Type B pancreatic cell (in vitro differentiated cells): ENCODE results near the gene FGD4. TPM values are rescaled to one million over a fixed set of nuclear protein-coding genes. Genes with fewer than 3 reads are reported as not detected.

Experiments used
- DNase-seq: peaks from one replicate; pipeline ENCODE4 v3.0.0; 2021; ENCODE audit warnings: mixed read lengths; ENCODE audit not compliant: unreplicated experiment; ENCODE audit errors: extremely low spot score
- H3K27ac Mint-ChIP-seq: 2 replicates; pipeline ENCODE4 v1.8.0; 2021; ENCODE audit warnings: mild to moderate bottlenecking, mixed read lengths
- H3K27me3 Mint-ChIP-seq: 2 replicates; pipeline ENCODE4 v1.8.0; 2021; ENCODE audit warnings: mixed read lengths
- H3K36me3 Mint-ChIP-seq: 2 replicates; pipeline ENCODE4 v1.8.0; 2021; ENCODE audit warnings: mixed read lengths
- H3K4me1 Mint-ChIP-seq: one replicate; pipeline ENCODE4 v1.8.0; 2021; ENCODE audit warnings: mixed read lengths; ENCODE audit not compliant: unreplicated experiment
- H3K4me3 Mint-ChIP-seq: 2 replicates; pipeline ENCODE4 v1.8.0; 2021; ENCODE audit warnings: mild to moderate bottlenecking, mixed read lengths
- H3K9me3 Mint-ChIP-seq: 2 replicates; pipeline ENCODE4 v1.8.0; 2021; ENCODE audit warnings: mixed read lengths
- CTCF ChIP-seq: fragments of 200-600 bp; sonication (generic); conservative IDR thresholded peaks from 2 replicates; pipeline ENCODE4 v1.5.0; 2021; ENCODE audit warnings: antibody characterized with exemption, mild to moderate bottlenecking
- total RNA-seq: library from RNA; stranded (reverse); gene quantifications from 2 replicates; pipeline ENCODE4 v1.2.1, GENCODE V29; 2021; ENCODE audit warnings: low replicate concordance

Gene FGD4
- total RNA-seq, 1 donor from 2014 or later, result 26.7 TPM

- no peak for TF ChIP-seq CTCF
- H3K9me3 Mint-ChIP-seq, result no peaks in the 10 kb centered on the region
- peaks cover 29% of the 10 kb centered on the region for H3K27me3 Mint-ChIP-seq
- no peak overlapping the region for H3K4me3 Mint-ChIP-seq
- H3K4me1 Mint-ChIP-seq, result peaks cover 4% of the 10 kb centered on the region
- H3K27ac Mint-ChIP-seq, result no peak overlapping the region
- DNase-seq, result no peak
- no peaks in the 10 kb centered on the region for H3K36me3 Mint-ChIP-seq
These were observed 2.8 kb downstream of the FGD4 start for GRCh38 chr12:32402170-32402569.

- TF ChIP-seq CTCF, result no peak
- Mint-ChIP-seq H3K9me3 (no peaks in the 10 kb centered on the region), H3K27me3 (peaks cover 25% of the 10 kb centered on the region), H3K4me1 (no peaks in the 10 kb centered on the region), H3K27ac (no peak overlapping the region), H3K36me3 (peaks cover 4% of the 10 kb centered on the region), H3K4me3 (peak overlapping the region; percentile 11)
- DNase-seq, result no peak
These were observed 3.6 kb downstream of the FGD4 start for GRCh38 chr12:32402946-32403345.

- Mint-ChIP-seq H3K27ac (no peak overlapping the region), H3K9me3 (no peaks in the 10 kb centered on the region), H3K4me1 (no peaks in the 10 kb centered on the region)
These were observed 8.4 kb downstream of the FGD4 start for GRCh38 chr12:32407795-32408194.

GRCh38 chr12:32413412-32413811 is 14.1 kb downstream of the FGD4 start:
- Mint-ChIP-seq H3K4me3 (no peak overlapping the region), H3K4me1 (no peaks in the 10 kb centered on the region), H3K9me3 (no peaks in the 10 kb centered on the region), H3K27me3 (no peaks in the 10 kb centered on the region), H3K36me3 (peaks cover 24% of the 10 kb centered on the region), H3K27ac (no peak overlapping the region)
- no peak for TF ChIP-seq CTCF
- no peak for DNase-seq

More at GRCh38 chr12:32407795-32408194, 8.4 kb downstream of the FGD4 start:
- no peaks in the 10 kb centered on the region for H3K27me3 Mint-ChIP-seq
- no peak for TF ChIP-seq CTCF
- no peak for DNase-seq
- H3K4me3 Mint-ChIP-seq, result no peak overlapping the region
- peaks cover 9% of the 10 kb centered on the region for H3K36me3 Mint-ChIP-seq

GRCh38 chr12:32418221-32418620 is 18.9 kb downstream of the FGD4 start:
- Mint-ChIP-seq H3K27me3 (no peaks in the 10 kb centered on the region), H3K9me3 (no peaks in the 10 kb centered on the region), H3K4me3 (no peak overlapping the region), H3K4me1 (no peaks in the 10 kb centered on the region), H3K27ac (no peak overlapping the region), H3K36me3 (peaks cover 22% of the 10 kb centered on the region)
- no peak for TF ChIP-seq CTCF
- DNase-seq, result no peak

- no peak for DNase-seq
- no peaks in the 10 kb centered on the region for H3K27me3 Mint-ChIP-seq
- no peak overlapping the region for H3K4me3 Mint-ChIP-seq
- H3K4me1 Mint-ChIP-seq, result no peaks in the 10 kb centered on the region
- no peak for TF ChIP-seq CTCF
- no peak overlapping the region for H3K27ac Mint-ChIP-seq
- no peaks in the 10 kb centered on the region for H3K9me3 Mint-ChIP-seq
- H3K36me3 Mint-ChIP-seq, result peaks cover 21% of the 10 kb centered on the region
These were observed 19.7 kb downstream of the FGD4 start for GRCh38 chr12:32418903-32419519.
